H9 (cell line): ENCODE data around the gene PCDHB9. TPM values are rescaled to one million over a fixed set of nuclear protein-coding genes. Genes with fewer than 3 reads are reported as not detected.

Experiments used
- DNase-seq: peaks from one replicate; pipeline ENCODE4 v3.0.0-alpha.2; 2017
- H2AFZ ChIP-seq: one replicate; pipeline ENCODE4 v1.6.1; 2013; ENCODE audit warnings: mild to moderate bottlenecking, low read length, control low read depth, moderate library complexity
- H2AK5ac ChIP-seq: 2 replicates; pipeline ENCODE4 v1.6.1; 2013; ENCODE audit warnings: low read length, control low read depth, mixed read lengths; ENCODE audit not compliant: insufficient read length
- H2BK120ac ChIP-seq: one replicate; pipeline ENCODE4 v1.6.1; 2013; ENCODE audit warnings: low read depth, mild to moderate bottlenecking, low read length, control low read depth, inconsistent platforms; ENCODE audit not compliant: poor library complexity, severe bottlenecking
- H2BK12ac ChIP-seq: 2 replicates; pipeline ENCODE4 v1.6.1; 2013; ENCODE audit warnings: low read length, control low read depth, mixed read lengths, low read depth; ENCODE audit not compliant: insufficient read length
- H2BK15ac ChIP-seq: 2 replicates; pipeline ENCODE4 v1.6.1; 2013; ENCODE audit warnings: low read depth, low read length, control low read depth
- H2BK20ac ChIP-seq: one replicate; pipeline ENCODE4 v1.6.1; 2013; ENCODE audit warnings: low read depth, mild to moderate bottlenecking, low read length, control low read depth, inconsistent platforms; ENCODE audit not compliant: poor library complexity, severe bottlenecking
- H2BK5ac ChIP-seq: 2 replicates; pipeline ENCODE4 v1.6.1; 2013; ENCODE audit warnings: low read length, control low read depth, mixed read lengths; ENCODE audit not compliant: insufficient read length
- H3K14ac ChIP-seq: 2 replicates; pipeline ENCODE4 v1.6.1; 2013; ENCODE audit warnings: low read length, control low read depth; ENCODE audit not compliant: insufficient read depth
- H3K18ac ChIP-seq: 2 replicates; pipeline ENCODE4 v1.6.1; 2013; ENCODE audit warnings: low read depth, mild to moderate bottlenecking, mixed read lengths, low read length, control low read depth; ENCODE audit not compliant: insufficient read length
- H3K23ac ChIP-seq: 2 replicates; pipeline ENCODE4 v1.6.1; 2013; ENCODE audit warnings: low read length, control low read depth, mixed read lengths, low read depth; ENCODE audit not compliant: insufficient read length
- H3K23me2 ChIP-seq: 2 replicates; pipeline ENCODE4 v1.6.1; 2013; ENCODE audit warnings: low read depth, mild to moderate bottlenecking, mixed read lengths, low read length, control low read depth; ENCODE audit not compliant: insufficient read length, poor library complexity, severe bottlenecking
- H3K27ac ChIP-seq: 2 replicates; pipeline ENCODE4 v1.5.1; 2013; ENCODE audit warnings: low read length, control low read depth, mixed read lengths, low read depth; ENCODE audit not compliant: insufficient read length
- H3K27me3 ChIP-seq: 2 replicates; pipeline ENCODE4 v1.6.1; 2013; ENCODE audit warnings: low read length, control low read depth, inconsistent platforms; ENCODE audit not compliant: insufficient read depth
- H3K4ac ChIP-seq: 2 replicates; pipeline ENCODE4 v1.6.1; 2013; ENCODE audit warnings: low read depth, mild to moderate bottlenecking, control low read depth, inconsistent platforms, low read length, moderate library complexity
- H3K4me1 ChIP-seq: 2 replicates; pipeline ENCODE4 v1.6.1; 2013; ENCODE audit warnings: low read length, control low read depth, inconsistent platforms; ENCODE audit not compliant: insufficient read depth
- H3K4me2 ChIP-seq: 2 replicates; pipeline ENCODE4 v1.6.1; 2013; ENCODE audit warnings: low read length, control low read depth, mixed read lengths; ENCODE audit not compliant: insufficient read length, insufficient read depth
- H3K56ac ChIP-seq: 2 replicates; pipeline ENCODE4 v1.6.1; 2013; ENCODE audit warnings: low read depth, mild to moderate bottlenecking, mixed read lengths, low read length, control low read depth; ENCODE audit not compliant: insufficient read length
- H3K79me1 ChIP-seq: 2 replicates; pipeline ENCODE4 v1.6.1; 2013; ENCODE audit warnings: low read depth, mild to moderate bottlenecking, moderate library complexity, low read length, control low read depth, inconsistent platforms; ENCODE audit not compliant: insufficient read depth, poor library complexity, severe bottlenecking
- H3K79me2 ChIP-seq: 2 replicates; pipeline ENCODE4 v1.6.1; 2013; ENCODE audit warnings: low read length, control low read depth, inconsistent platforms; ENCODE audit not compliant: insufficient read depth
- H3K9ac ChIP-seq: 2 replicates; pipeline ENCODE4 v1.6.1; 2013; ENCODE audit warnings: low read length, control low read depth, mixed read lengths; ENCODE audit not compliant: insufficient read length; ENCODE audit errors: extremely low read depth
- H3K9me3 ChIP-seq: one replicate; pipeline ENCODE4 v1.6.1; 2013; ENCODE audit warnings: low read depth, low read length, inconsistent platforms; ENCODE audit not compliant: control insufficient read depth
- H3T11ph ChIP-seq: one replicate; pipeline ENCODE4 v1.6.1; 2013; ENCODE audit warnings: mild to moderate bottlenecking, low read length, control low read depth, inconsistent platforms
- H4K20me1 ChIP-seq: one replicate; pipeline ENCODE4 v1.6.1; 2013; ENCODE audit not compliant: control insufficient read depth, insufficient read length, insufficient read depth
- H4K5ac ChIP-seq: 2 replicates; pipeline ENCODE4 v1.6.1; 2013; ENCODE audit warnings: low read depth, mild to moderate bottlenecking, mixed read lengths, low read length, control low read depth; ENCODE audit not compliant: insufficient read length
- H4K8ac ChIP-seq: replicated peaks from 2 replicates; pipeline ENCODE4 v1.6.1; 2013; ENCODE audit warnings: low read length, control low read depth, mixed read lengths, low read depth; ENCODE audit not compliant: insufficient read length
- H4K91ac ChIP-seq: 2 replicates; pipeline ENCODE4 v1.6.1; 2013; ENCODE audit warnings: low read depth, mild to moderate bottlenecking, moderate library complexity, mixed read lengths, low read length, control low read depth; ENCODE audit not compliant: insufficient read length
- H3K27ac Mint-ChIP-seq, 3 experiments: 2 replicates in 2 of 3; 3 replicates in 1 of 3; pipeline ENCODE4 v1.8.0; 2020 to 2021; ENCODE audit warnings: mixed read lengths in 3 of 3, mild to moderate bottlenecking in 1 of 3, moderate library complexity in 1 of 3
- H3K27me3 Mint-ChIP-seq: 2 replicates; pipeline ENCODE4 v1.8.0; 2021; ENCODE audit warnings: low read depth, mild to moderate bottlenecking, moderate library complexity, mixed read lengths
- H3K36me3 Mint-ChIP-seq, 3 experiments: 2 replicates in 2 of 3; 3 replicates in 1 of 3; pipeline ENCODE4 v1.8.0; 2020 to 2021; ENCODE audit warnings: low read depth in 3 of 3, mixed read lengths in 3 of 3; ENCODE audit not compliant: insufficient read depth in 1 of 3
- H3K4me1 Mint-ChIP-seq, 2 experiments: 2 replicates each; pipeline ENCODE4 v1.8.0; 2020; ENCODE audit warnings: mixed read lengths in 2 of 2
- H3K4me3 Mint-ChIP-seq, 2 experiments: 2 replicates in 1 of 2; 3 replicates in 1 of 2; pipeline ENCODE4 v1.8.0; 2020 to 2021; ENCODE audit warnings: mild to moderate bottlenecking in 2 of 2, mixed read lengths in 2 of 2, moderate library complexity in 1 of 2
- H3K9me3 Mint-ChIP-seq, 2 experiments: 2 replicates in 1 of 2; 3 replicates in 1 of 2; pipeline ENCODE4 v1.8.0; 2020; ENCODE audit warnings: mild to moderate bottlenecking in 2 of 2, mixed read lengths in 2 of 2, moderate library complexity in 1 of 2
- WGBS: extraction: QIAGEN DNeasy Blood & Tissue Kit; methylation state at CpG from one replicate; pipeline ENCODE4 v1.1.7; 2013; ENCODE audit warnings: missing lambda C conversion rate, low lambda C conversion rate, mixed read lengths; ENCODE audit not compliant: insufficient read length; ENCODE audit errors: extremely low coverage; 5-methylcytosine and 5-hydroxymethylcytosine counted together
- total RNA-seq: library from RNA; stranded (reverse); gene quantifications from 2 replicates; pipeline ENCODE4 v1.2.1, GENCODE V29; 2021
- TF ChIP-seq, protein P1 (sequence below): fragments of 200-600 bp; sonication (generic); conservative IDR thresholded peaks from 3 replicates; pipeline ENCODE4 v1.8.0; 2021; ENCODE audit warnings: antibody characterized with exemption, mild to moderate bottlenecking

PCDHB9 gene
- total RNA-seq, 1 experiment from 2014 or later, result 2.6 TPM

DNA sequence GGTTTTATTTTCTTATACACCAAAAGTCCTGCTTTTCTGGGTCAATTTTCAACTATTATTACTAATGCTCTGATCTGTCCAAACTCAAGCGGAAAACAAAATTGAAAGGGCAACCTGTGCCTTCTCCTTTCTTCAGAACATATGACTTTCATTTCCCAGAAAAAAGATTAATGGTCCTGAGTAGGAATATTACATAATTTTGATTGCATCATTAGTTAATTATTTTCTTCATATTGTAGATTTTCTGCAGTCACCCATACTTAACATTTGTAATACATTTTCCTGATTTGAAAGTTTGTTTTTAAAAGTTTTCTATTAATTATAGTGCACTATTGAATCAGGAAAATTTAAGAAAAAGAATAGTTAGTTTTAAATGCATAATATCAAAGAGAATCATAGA, 11.0 kb upstream of the PCDHB9 start:
- no peak overlapping the region for H3K56ac ChIP-seq
- H4K8ac ChIP-seq, result no peak overlapping the region
- no peaks in the 10 kb centered on the region for H3K9me3 ChIP-seq
- Mint-ChIP-seq H3K27ac (no peak overlapping the region), H3K4me1 (peaks cover 0 to 6% of the 10 kb centered on the region in 2 experiments; a peak in 1 of 4 replicates), H3K4me3 (no peak overlapping the region), H3K36me3 (peaks cover 4 to 19% (median 14%) of the 10 kb centered on the region in 3 experiments; a peak in 5 of 7 replicates), H3K9me3 (peaks cover 20 to 27% of the 10 kb centered on the region in 2 experiments), H3K27me3 (peaks cover 6% of the 10 kb centered on the region)
- H3K27ac ChIP-seq, result no peak overlapping the region
- no peak overlapping the region for H3T11ph ChIP-seq
- no peak overlapping the region for H2BK20ac ChIP-seq
- H3K23me2 ChIP-seq, result no peaks in the 10 kb centered on the region
- no peak overlapping the region for H3K18ac ChIP-seq
- H3K14ac ChIP-seq, result no peak overlapping the region
- H3K23ac ChIP-seq, result no peak overlapping the region
- H2BK12ac ChIP-seq, result no peak overlapping the region
- no peak overlapping the region for H2BK120ac ChIP-seq
- no peaks in the 10 kb centered on the region for H3K4me1 ChIP-seq
- H3K9ac ChIP-seq, result no peak overlapping the region
- H3K4me2 ChIP-seq, result no peak overlapping the region
- H3K4ac ChIP-seq, result no peak overlapping the region
- no peaks in the 10 kb centered on the region for H3K79me2 ChIP-seq
- H4K91ac ChIP-seq, result no peak overlapping the region
- H2BK5ac ChIP-seq, result no peak overlapping the region
- no peaks in the 10 kb centered on the region for H4K20me1 ChIP-seq
- no peak overlapping the region for H4K5ac ChIP-seq
- WGBS, result no CpG with 5 or more reads among the region's 1 CpG
- TF ChIP-seq, protein P1, sequence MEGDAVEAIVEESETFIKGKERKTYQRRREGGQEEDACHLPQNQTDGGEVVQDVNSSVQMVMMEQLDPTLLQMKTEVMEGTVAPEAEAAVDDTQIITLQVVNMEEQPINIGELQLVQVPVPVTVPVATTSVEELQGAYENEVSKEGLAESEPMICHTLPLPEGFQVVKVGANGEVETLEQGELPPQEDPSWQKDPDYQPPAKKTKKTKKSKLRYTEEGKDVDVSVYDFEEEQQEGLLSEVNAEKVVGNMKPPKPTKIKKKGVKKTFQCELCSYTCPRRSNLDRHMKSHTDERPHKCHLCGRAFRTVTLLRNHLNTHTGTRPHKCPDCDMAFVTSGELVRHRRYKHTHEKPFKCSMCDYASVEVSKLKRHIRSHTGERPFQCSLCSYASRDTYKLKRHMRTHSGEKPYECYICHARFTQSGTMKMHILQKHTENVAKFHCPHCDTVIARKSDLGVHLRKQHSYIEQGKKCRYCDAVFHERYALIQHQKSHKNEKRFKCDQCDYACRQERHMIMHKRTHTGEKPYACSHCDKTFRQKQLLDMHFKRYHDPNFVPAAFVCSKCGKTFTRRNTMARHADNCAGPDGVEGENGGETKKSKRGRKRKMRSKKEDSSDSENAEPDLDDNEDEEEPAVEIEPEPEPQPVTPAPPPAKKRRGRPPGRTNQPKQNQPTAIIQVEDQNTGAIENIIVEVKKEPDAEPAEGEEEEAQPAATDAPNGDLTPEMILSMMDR, result no peak
- no peak overlapping the region for H2AFZ ChIP-seq
- no peaks in the 10 kb centered on the region for H3K27me3 ChIP-seq
- no peaks in the 10 kb centered on the region for H3K79me1 ChIP-seq
- no peak overlapping the region for H2AK5ac ChIP-seq
- DNase-seq, result no peak
- no peak overlapping the region for H2BK15ac ChIP-seq
